Calu3 (cell line): Measurements from ENCODE around the gene LSAMP. TPM values are rescaled to one million over a fixed set of nuclear protein-coding genes. Genes with fewer than 3 reads are reported as not detected.

Source experiments
- BruUV-seq: library from RNA; stranded (reverse); fragments of 400-500 nt; replicated peaks from 2 replicates; lab custom pipeline; 2021; lab: Mats Ljungman, UMichigan
- CTCF ChIA-PET: fragments of 300-600 bp; sonication (Branson Sonifier 250); formaldehyde crosslinking; loops from one replicate; lab custom pipeline; 2022; ENCODE audit warnings: antibody characterized with exemption; lab: Charles Lee
- DNase-seq: peaks from one replicate; pipeline ENCODE4 v3.0.0; 2022
- H3K27ac Mint-ChIP-seq: one replicate; pipeline ENCODE4 v1.8.0; 2022; ENCODE audit warnings: mixed read lengths; ENCODE audit not compliant: unreplicated experiment
- H3K27me3 Mint-ChIP-seq: one replicate; pipeline ENCODE4 v1.8.0; 2022; ENCODE audit warnings: mixed read lengths; ENCODE audit not compliant: unreplicated experiment
- H3K36me3 Mint-ChIP-seq: one replicate; pipeline ENCODE4 v1.8.0; 2022; ENCODE audit warnings: mild to moderate bottlenecking, moderate library complexity, mixed read lengths; ENCODE audit not compliant: insufficient read depth, unreplicated experiment
- H3K4me1 Mint-ChIP-seq: one replicate; pipeline ENCODE4 v1.8.0; 2022; ENCODE audit warnings: mild to moderate bottlenecking, low read depth, mixed read lengths; ENCODE audit not compliant: unreplicated experiment
- H3K4me3 Mint-ChIP-seq: one replicate; pipeline ENCODE4 v1.8.0; 2022; ENCODE audit warnings: mild to moderate bottlenecking, low read depth, moderate library complexity, mixed read lengths; ENCODE audit not compliant: unreplicated experiment
- H3K9me3 Mint-ChIP-seq: one replicate; pipeline ENCODE4 v1.8.0; 2022; ENCODE audit warnings: low read depth, mixed read lengths; ENCODE audit not compliant: unreplicated experiment
- CTCF ChIP-seq: fragments of 200-600 bp; IDR thresholded peaks from one replicate; pipeline ENCODE4 v1.8.0; 2022; ENCODE audit warnings: antibody characterized with exemption; ENCODE audit not compliant: unreplicated experiment
- intact Hi-C: fragments of 100-400 bp; cut with micrococcal nuclease; formaldehyde crosslinking; loops from one replicate; pipeline ENCODE4 v1.10.0; 2022; ENCODE audit not compliant: unreplicated experiment
- total RNA-seq: library from RNA; stranded (reverse); gene quantifications from 2 replicates; pipeline ENCODE4 v1.2.3, GENCODE V29; 2022

Gene LSAMP
- total RNA-seq, 1 experiment from 2014 or later = 0.90 TPM

GRCh38 chr3:116161575-116162525 is 283.4 kb downstream of the LSAMP start:
- TF ChIP-seq CTCF = no peak
- H3K9me3 Mint-ChIP-seq = no peaks in the 10 kb centered on the region
- H3K27ac Mint-ChIP-seq = no peak overlapping the region
- intact Hi-C loops = no loop called here
- H3K4me3 Mint-ChIP-seq = no peak overlapping the region
- H3K36me3 Mint-ChIP-seq = no peaks in the 10 kb centered on the region
- BruUV-seq = no TSS peak
- CTCF ChIA-PET = no interaction called here
- H3K4me1 Mint-ChIP-seq = no peaks in the 10 kb centered on the region
- no peaks in the 10 kb centered on the region for H3K27me3 Mint-ChIP-seq
- no peak for DNase-seq

- no peaks in the 10 kb centered on the region for H3K36me3 Mint-ChIP-seq
- H3K27ac Mint-ChIP-seq = no peak overlapping the region
- no peak overlapping the region for H3K4me3 Mint-ChIP-seq
- no peak for TF ChIP-seq CTCF
- no peaks in the 10 kb centered on the region for H3K27me3 Mint-ChIP-seq
- H3K4me1 Mint-ChIP-seq = no peaks in the 10 kb centered on the region
- intact Hi-C loops = no loop called here
- DNase-seq = no peak
- CTCF ChIA-PET = no interaction called here
- no TSS peak for BruUV-seq
- no peaks in the 10 kb centered on the region for H3K9me3 Mint-ChIP-seq
Observed at GRCh38 chr3:116160594-116160993, 284.7 kb downstream of the LSAMP start.

GRCh38 chr3:116155841-116156240 is 289.4 kb downstream of the LSAMP start:
- no peak for DNase-seq
- H3K36me3 Mint-ChIP-seq = no peaks in the 10 kb centered on the region
- no peak overlapping the region for H3K4me3 Mint-ChIP-seq
- CTCF ChIA-PET = no interaction called here
- no peaks in the 10 kb centered on the region for H3K27me3 Mint-ChIP-seq
- H3K27ac Mint-ChIP-seq = no peak overlapping the region
- no TSS peak for BruUV-seq
- no peaks in the 10 kb centered on the region for H3K9me3 Mint-ChIP-seq
- intact Hi-C loops = no loop called here
- H3K4me1 Mint-ChIP-seq = no peaks in the 10 kb centered on the region
- no peak for TF ChIP-seq CTCF

GRCh38 chr3:116154389-116154788 is 290.9 kb downstream of the LSAMP start:
- Mint-ChIP-seq H3K27me3 (no peaks in the 10 kb centered on the region), H3K36me3 (no peaks in the 10 kb centered on the region), H3K4me3 (no peak overlapping the region), H3K4me1 (no peaks in the 10 kb centered on the region), H3K9me3 (no peaks in the 10 kb centered on the region), H3K27ac (no peak overlapping the region)
- CTCF ChIA-PET = no interaction called here
- DNase-seq = no peak
- no peak for TF ChIP-seq CTCF
- intact Hi-C loops = no loop called here
- no TSS peak for BruUV-seq
